Stimulated activated CD8-positive, alpha-beta memory T cell treated with anti-CD3 and anti-CD28 coated beads, Interleukin-12 subunit alpha, Interleukin-12 subunit beta, amount 100 ng/mL, for 24 hours (primary cell): ENCODE measurements around the gene IER5.

Experiments
- DNase-seq: peaks from one replicate; pipeline ENCODE4 v3.0.0-alpha.2; 2020; ENCODE audit errors: extremely low read depth

Gene IER5

GRCh38 chr1:181077576-181078242, 10.8 kb upstream of the IER5 start:
- no peak for DNase-seq

GRCh38 chr1:181079382-181079781, 9.1 kb upstream of the IER5 start:
- no peak for DNase-seq

- no peak for DNase-seq
Observed at GRCh38 chr1:181079920-181080319, 8.6 kb upstream of the IER5 start.

- DNase-seq: no peak
Observed at GRCh38 chr1:181080556-181080955, 7.9 kb upstream of the IER5 start.

GRCh38 chr1:181081395-181081794, 7.1 kb upstream of the IER5 start:
- no peak for DNase-seq

- no peak for DNase-seq
Observed at GRCh38 chr1:181083842-181084605, 4.5 kb upstream of the IER5 start.

- DNase-seq: no peak
Observed at GRCh38 chr1:181084606-181084969, 3.9 kb upstream of the IER5 start.

- no peak for DNase-seq
Observed at GRCh38 chr1:181086091-181086490, 2.4 kb upstream of the IER5 start.

- DNase-seq: no peak
Observed at GRCh38 chr1:181086926-181087325, 1.6 kb upstream of the IER5 start.

- no peak for DNase-seq
Observed at GRCh38 chr1:181087400-181087901, 1.0 kb upstream of the IER5 start.

GRCh38 chr1:181089017-181089675, 646 bp downstream of the IER5 start:
- DNase-seq: no peak

GRCh38 chr1:181089676-181090544, 1.4 kb downstream of the IER5 start:
- no peak for DNase-seq

- no peak for DNase-seq
Observed at GRCh38 chr1:181090641-181091126, 2.2 kb downstream of the IER5 start.

GRCh38 chr1:181091309-181092040, 3.0 kb downstream of the IER5 start:
- no peak for DNase-seq

GRCh38 chr1:181092056-181092455, 3.6 kb downstream of the IER5 start:
- no peak for DNase-seq

GRCh38 chr1:181092883-181093458, 4.5 kb downstream of the IER5 start:
- DNase-seq: no peak

GRCh38 chr1:181094416-181095212, 6.1 kb downstream of the IER5 start:
- DNase-seq: no peak

- DNase-seq: no peak
Observed at GRCh38 chr1:181095260-181095659, 6.8 kb downstream of the IER5 start.

- DNase-seq: no peak
Observed at GRCh38 chr1:181095763-181096184, 7.3 kb downstream of the IER5 start.

- DNase-seq: no peak
Observed at GRCh38 chr1:181097242-181097641, 8.7 kb downstream of the IER5 start.
